Cardiac muscle cell (in vitro differentiated cells and primary cell): ENCODE data around the gene DAND5. TPM values are rescaled to one million over a fixed set of nuclear protein-coding genes. Genes with fewer than 3 reads are reported as not detected.
A peak's percentile ranks its signal among the peaks of the same experiment; 100 is the strongest.

Source experiments
- DNase-seq, 2 donors: peaks; one replicate each; pipeline versions ENCODE4 v3.0.0 to v3.0.0-alpha.2; 2010 to 2017; ENCODE audit warnings: low read depth in 1 of 2, low spot score in 1 of 2
- H3K27ac ChIP-seq: fragments of 200-600 bp; sonication (generic); 2 replicates; pipeline ENCODE4 v1.5.1; 2016
- H3K27me3 ChIP-seq: fragments of 200-600 bp; sonication (generic); 2 replicates; pipeline ENCODE4 v1.6.0; 2016; ENCODE audit warnings: control low read depth
- H3K36me3 ChIP-seq: fragments of 200-600 bp; sonication (generic); 2 replicates; pipeline ENCODE4 v1.5.1; 2016; ENCODE audit warnings: control low read depth
- H3K4me1 ChIP-seq: fragments of 200-600 bp; sonication (generic); 2 replicates; pipeline ENCODE4 v1.8.1; 2017; ENCODE audit warnings: low read depth, mild to moderate bottlenecking, mixed run types
- H3K4me3 ChIP-seq: fragments of 200-600 bp; sonication (generic); 2 replicates; pipeline ENCODE4 v1.5.1; 2016; ENCODE audit warnings: mild to moderate bottlenecking
- H3K9me3 ChIP-seq: fragments of 200-600 bp; sonication (generic); 2 replicates; pipeline ENCODE4 v1.5.1; 2017; ENCODE audit warnings: low read depth, mild to moderate bottlenecking, control low read depth
- CTCF ChIP-seq: IDR thresholded peaks from 2 replicates; pipeline ENCODE4 v1.5.1; 2012; ENCODE audit warnings: low read depth, mild to moderate bottlenecking, low read length
- polyA plus RNA-seq: library from polyadenylated mRNA; unstranded; fragments of >200 nt; fragmentation: Nextera tagmentation; extraction: Ambion mirVana; gene quantifications from 2 replicates; pipeline ENCODE4 v1.2.1, GENCODE V29; 2016
- total RNA-seq: library from RNA; depleted of rRNA; stranded (reverse); fragments of >200 nt; gene quantifications from 2 replicates; pipeline ENCODE4 v1.2.3, GENCODE V29; 2016

DAND5 gene
- total and polyA plus RNA-seq, 2 experiments from 2014 or later = 0.07 TPM; not detected in 1

- H3K27ac ChIP-seq = no peak overlapping the region
- no peak for TF ChIP-seq CTCF
Measured at GRCh38 chr19:13013649-13014048, 44.3 kb downstream of the DAND5 start.

GRCh38 chr19:13014101-13014920 is 44.9 kb downstream of the DAND5 start:
- no peaks in the 10 kb centered on the region for H3K4me1 ChIP-seq
- no peak overlapping the region for H3K4me3 ChIP-seq
- no peak for TF ChIP-seq CTCF
- no peaks in the 10 kb centered on the region for H3K36me3 ChIP-seq
- peaks cover 100% of the 10 kb centered on the region for H3K27me3 ChIP-seq
- H3K9me3 ChIP-seq = no peaks in the 10 kb centered on the region
- peak in 1 of 2 donors; percentile 60 for DNase-seq
- H3K27ac ChIP-seq = no peak overlapping the region

More at GRCh38 chr19:13013649-13014048, 44.3 kb downstream of the DAND5 start:
- H3K4me1 ChIP-seq = no peaks in the 10 kb centered on the region
- H3K9me3 ChIP-seq = no peaks in the 10 kb centered on the region
- peaks cover 100% of the 10 kb centered on the region for H3K27me3 ChIP-seq
- no peaks in the 10 kb centered on the region for H3K36me3 ChIP-seq
- no peak for DNase-seq
- no peak overlapping the region for H3K4me3 ChIP-seq

- no peaks in the 10 kb centered on the region for H3K36me3 ChIP-seq
- H3K4me1 ChIP-seq = no peaks in the 10 kb centered on the region
- no peak overlapping the region for H3K4me3 ChIP-seq
- no peaks in the 10 kb centered on the region for H3K9me3 ChIP-seq
- no peak overlapping the region for H3K27ac ChIP-seq
- no peak for DNase-seq
- TF ChIP-seq CTCF = no peak
- H3K27me3 ChIP-seq = peaks cover 100% of the 10 kb centered on the region
Measured at GRCh38 chr19:13014921-13015280, 45.5 kb downstream of the DAND5 start.

GRCh38 chr19:13015361-13016223 is 46.2 kb downstream of the DAND5 start:
- H3K27ac ChIP-seq = no peak overlapping the region
- no peaks in the 10 kb centered on the region for H3K4me1 ChIP-seq
- peak in 1 of 2 donors; percentile 53 for DNase-seq

GRCh38 chr19:13016245-13016627 is 46.9 kb downstream of the DAND5 start:
- Histone ChIP-seq H3K27ac (no peak overlapping the region), H3K4me1 (no peaks in the 10 kb centered on the region), H3K36me3 (no peaks in the 10 kb centered on the region), H3K27me3 (peaks cover 100% of the 10 kb centered on the region), H3K4me3 (no peak overlapping the region), H3K9me3 (no peaks in the 10 kb centered on the region)
- no peak for TF ChIP-seq CTCF
- DNase-seq = no peak

More at GRCh38 chr19:13015361-13016223, 46.2 kb downstream of the DAND5 start:
- no peak overlapping the region for H3K4me3 ChIP-seq
- peaks cover 100% of the 10 kb centered on the region for H3K27me3 ChIP-seq
- H3K9me3 ChIP-seq = no peaks in the 10 kb centered on the region
- no peaks in the 10 kb centered on the region for H3K36me3 ChIP-seq
- no peak for TF ChIP-seq CTCF
